RWPE2 (cell line): Measurements from ENCODE around the gene LCN12.

Source experiments
- ATAC-seq: fragments of 200-7000 bp; cut with Tn5 transposase; 3 replicates; pipeline ENCODE4 v1.9.1; 2021; ENCODE audit warnings: low read depth
- DNase-seq: peaks from one replicate; pipeline ENCODE4 v3.0.0-alpha.2; 2020; ENCODE audit warnings: low spot score
- H3K27ac ChIP-seq: fragments of 450-650 bp; 2 replicates; pipeline ENCODE4 v1.5.1; 2017; ENCODE audit warnings: mild to moderate bottlenecking; ENCODE audit not compliant: poor library complexity, severe bottlenecking
- H3K27me3 ChIP-seq: fragments of 250-450 bp; sonication (Bioruptor Pico); 2 replicates; pipeline ENCODE4 v1.5.1; 2021; ENCODE audit warnings: mild to moderate bottlenecking, moderate library complexity; ENCODE audit not compliant: insufficient read depth, poor library complexity, severe bottlenecking
- H3K36me3 ChIP-seq: fragments of 250-450 bp; sonication (Bioruptor Pico); 2 replicates; pipeline ENCODE4 v1.5.1; 2020; ENCODE audit warnings: low read depth, mild to moderate bottlenecking, moderate library complexity
- H3K4me1 ChIP-seq: fragments of 250-450 bp; sonication (Bioruptor Pico); 2 replicates; pipeline ENCODE4 v1.5.1; 2021; ENCODE audit warnings: mild to moderate bottlenecking, moderate library complexity; ENCODE audit not compliant: insufficient read depth, poor library complexity, severe bottlenecking
- H3K4me3 ChIP-seq: fragments of 250-450 bp; sonication (Bioruptor Pico); 2 replicates; pipeline ENCODE4 v1.5.1; 2021; ENCODE audit warnings: mild to moderate bottlenecking, moderate library complexity; ENCODE audit not compliant: severe bottlenecking
- H3K9me3 ChIP-seq: fragments of 250-450 bp; sonication (Bioruptor Pico); 2 replicates; pipeline ENCODE4 v1.5.1; 2021; ENCODE audit warnings: mild to moderate bottlenecking, moderate library complexity; ENCODE audit not compliant: severe bottlenecking
- CTCF ChIP-seq: fragments of 450-650 bp; IDR thresholded peaks from one replicate; pipeline ENCODE4 v1.5.1; 2017; ENCODE audit warnings: mild to moderate bottlenecking, moderate library complexity; ENCODE audit not compliant: poor library complexity, severe bottlenecking

The LCN12 gene

DNA sequence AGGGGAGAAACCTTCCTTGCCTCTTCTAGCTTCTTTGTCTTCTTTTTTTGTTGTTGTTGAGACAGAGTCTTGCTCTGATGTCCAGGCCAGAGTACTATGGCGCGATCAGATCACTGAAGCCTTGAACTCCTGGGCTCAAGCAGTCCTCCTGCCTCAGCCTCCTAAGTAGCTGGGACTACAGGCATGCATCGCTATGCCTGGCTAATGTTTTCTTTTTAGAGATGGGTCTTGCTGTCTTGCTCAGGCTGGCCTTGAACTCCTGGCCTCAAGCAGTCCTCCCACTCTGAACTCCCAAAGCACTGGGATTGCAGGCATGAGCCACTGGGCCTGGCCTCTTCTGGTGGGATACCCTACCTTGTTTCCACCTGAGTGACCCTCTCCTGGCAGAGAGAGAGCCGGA, 36.8 kb downstream of the LCN12 start:
- Histone ChIP-seq H3K36me3 (peaks cover 1% of the 10 kb centered on the region; the same call in 1 of the 2 replicates), H3K27ac (no peak overlapping the region), H3K9me3 (no peaks in the 10 kb centered on the region), H3K4me1 (no peaks in the 10 kb centered on the region), H3K27me3 (peaks cover 14% of the 10 kb centered on the region), H3K4me3 (no peak overlapping the region)
- no peak for ATAC-seq
- no peak for DNase-seq
- TF ChIP-seq CTCF: no peak

DNA sequence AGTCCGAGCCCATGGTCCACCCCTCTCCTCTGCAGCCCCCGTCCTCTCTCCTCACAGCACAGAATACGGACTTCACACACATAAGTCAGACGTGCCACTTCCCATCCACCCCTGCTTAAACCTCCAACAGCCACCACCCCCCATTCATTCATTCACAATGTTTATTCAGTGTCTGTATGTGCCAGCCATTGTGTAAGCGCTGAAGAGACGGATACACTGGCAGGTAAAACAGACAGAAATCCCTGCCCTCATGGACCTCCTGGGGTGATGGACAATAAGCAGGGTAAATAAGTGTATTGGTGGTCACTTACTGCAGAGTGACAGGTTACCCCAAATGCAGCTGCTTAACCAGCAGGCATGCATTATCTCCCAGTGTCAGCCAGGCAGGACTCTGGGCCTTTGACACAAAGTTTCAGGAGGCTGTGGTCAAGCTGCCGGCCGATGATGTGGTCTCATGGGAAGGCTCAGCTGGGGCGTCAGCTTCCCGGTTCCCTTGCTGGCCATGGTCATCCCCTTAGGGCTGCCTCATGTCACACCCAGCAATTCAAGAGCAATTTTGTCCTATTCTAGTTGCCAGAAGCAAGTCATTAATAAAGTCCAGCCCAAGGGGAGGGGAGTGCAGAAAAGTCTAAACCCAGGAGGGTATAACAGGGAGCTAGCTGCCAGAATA, 38.3 kb downstream of the LCN12 start:
- H3K4me1 ChIP-seq: no peaks in the 10 kb centered on the region
- H3K27ac ChIP-seq: no peak overlapping the region
- no peak for TF ChIP-seq CTCF
- H3K9me3 ChIP-seq: no peaks in the 10 kb centered on the region
- no peak for DNase-seq
- peaks cover 4% of the 10 kb centered on the region for H3K27me3 ChIP-seq
- H3K36me3 ChIP-seq: peaks cover 4% of the 10 kb centered on the region; the same call in 1 of the 2 replicates
- H3K4me3 ChIP-seq: no peak overlapping the region
- ATAC-seq: no peak

DNA sequence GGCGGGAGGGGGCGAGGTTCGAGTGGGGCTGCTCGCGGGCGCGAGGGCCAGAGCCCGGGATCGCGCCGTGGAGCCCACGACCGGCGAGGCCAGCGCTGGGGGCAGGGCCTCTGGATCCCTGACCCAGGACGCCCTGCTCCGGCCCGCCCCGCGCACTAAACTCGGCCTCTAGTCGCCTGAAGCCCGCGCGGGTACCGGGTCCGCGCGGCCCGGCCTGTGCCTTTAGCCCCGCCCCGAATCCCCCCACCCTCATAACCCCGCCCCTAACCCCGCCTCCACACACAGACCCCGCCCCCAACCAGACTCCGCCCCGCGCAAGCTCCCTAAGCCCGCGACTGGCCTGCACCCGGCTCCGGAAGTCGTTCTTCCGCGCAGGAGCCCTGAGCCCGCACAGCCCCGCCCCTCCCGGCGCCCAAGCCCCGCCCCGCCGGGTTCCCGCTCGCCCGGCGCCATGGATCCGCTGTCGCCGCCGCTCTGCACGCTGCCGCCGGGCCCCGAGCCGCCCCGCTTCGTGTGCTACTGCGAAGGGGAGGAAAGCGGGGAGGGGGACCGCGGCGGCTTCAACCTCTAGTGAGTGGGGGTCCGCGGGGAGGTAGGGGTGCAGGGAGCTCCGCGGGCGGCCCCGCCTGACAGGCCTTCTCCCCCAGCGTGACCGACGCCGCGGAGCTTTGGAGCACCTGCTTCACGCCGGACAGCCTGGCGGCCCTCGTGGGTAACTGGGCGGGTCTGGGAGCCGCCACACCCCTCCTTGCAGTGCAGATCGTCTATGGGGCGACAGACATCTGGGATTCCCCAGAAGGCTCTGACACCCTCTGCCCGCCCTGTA, 40.1 kb downstream of the LCN12 start, which contains the start of gene PAXX:
Gene PAXX, plus strand, starts transcription at position 430 of the 826 bp plus-strand sequence. Its CDS starts 22 bp downstream, at position 452.
- no peak for TF ChIP-seq CTCF
- H3K4me3 ChIP-seq: peak within 1 kb of the TSS; percentile 47
- peak; percentile 94 for DNase-seq
- no peaks in the 10 kb centered on the region for H3K27me3 ChIP-seq
- peak; percentile 73 for ATAC-seq
- H3K9me3 ChIP-seq: no peaks in the 10 kb centered on the region
- peaks cover 4% of the 10 kb centered on the region; the same call in 1 of the 2 replicates for H3K36me3 ChIP-seq
- peak within 1 kb of the TSS; percentile 49 for H3K27ac ChIP-seq
- H3K4me1 ChIP-seq: peaks cover 6% of the 10 kb centered on the region

GRCh38 chr9:136992819-136993369, 40.8 kb downstream of the LCN12 start:
- H3K36me3 ChIP-seq: peaks cover 4% of the 10 kb centered on the region; the same call in 1 of the 2 replicates
- H3K4me3 ChIP-seq: peak overlapping the region; percentile 47
- DNase-seq (no peak), ATAC-seq (no peak)
- H3K9me3 ChIP-seq: no peaks in the 10 kb centered on the region
- H3K27me3 ChIP-seq: no peaks in the 10 kb centered on the region
- peak overlapping the region; percentile 49 for H3K27ac ChIP-seq
- peaks cover 8% of the 10 kb centered on the region for H3K4me1 ChIP-seq
- no peak for TF ChIP-seq CTCF
